DOHH2 (cell line): ENCODE data around the gene CD63.

Experiments
- H3F3A ChIP-seq: fragments of 200-600 bp; sonication (generic), shearing (Covaris generic); 2 replicates; pipeline ENCODE4 v1.6.0; 2016; ENCODE audit warnings: antibody characterized with exemption, mild to moderate bottlenecking; ENCODE audit not compliant: control insufficient read depth, insufficient read depth
- H3K27ac ChIP-seq: fragments of 200-600 bp; sonication (generic); 2 replicates; pipeline ENCODE4 v1.5.1; 2014; ENCODE audit warnings: low read depth, mild to moderate bottlenecking, low read length, moderate library complexity
- H3K27me3 ChIP-seq: fragments of 200-600 bp; sonication (generic); 2 replicates; pipeline ENCODE4 v1.6.1; 2014; ENCODE audit warnings: mild to moderate bottlenecking, low read length, mixed read lengths; ENCODE audit not compliant: control insufficient read depth
- H3K36me3 ChIP-seq: fragments of 200-600 bp; sonication (generic); 2 replicates; pipeline ENCODE4 v1.6.1; 2014; ENCODE audit warnings: mild to moderate bottlenecking, low read length, moderate library complexity, mixed read lengths; ENCODE audit not compliant: control insufficient read depth
- H3K4me1 ChIP-seq: fragments of 200-600 bp; sonication (generic); 2 replicates; pipeline ENCODE4 v1.6.1; 2014; ENCODE audit warnings: mild to moderate bottlenecking, low read length, mixed read lengths; ENCODE audit not compliant: control insufficient read depth
- H3K4me2 ChIP-seq: fragments of 200-600 bp; sonication (generic); 2 replicates; pipeline ENCODE4 v1.6.0; 2014; ENCODE audit warnings: mild to moderate bottlenecking, low read length, moderate library complexity
- H3K4me3 ChIP-seq: fragments of 200-600 bp; sonication (generic); 2 replicates; pipeline ENCODE4 v1.5.1; 2014; ENCODE audit warnings: mild to moderate bottlenecking, low read length, mixed read lengths
- H3K79me2 ChIP-seq: fragments of 200-600 bp; sonication (generic); 2 replicates; pipeline ENCODE4 v1.6.1; 2014; ENCODE audit warnings: mild to moderate bottlenecking, low read length, mixed read lengths; ENCODE audit not compliant: control insufficient read depth
- H3K9me2 ChIP-seq: fragments of 200-600 bp; sonication (generic); replicated peaks from 2 replicates; pipeline ENCODE4 v1.6.1; 2014; ENCODE audit warnings: mild to moderate bottlenecking, low read length, mixed read lengths; ENCODE audit not compliant: control insufficient read depth
- H3K9me3 ChIP-seq: fragments of 200-600 bp; sonication (generic); 2 replicates; pipeline ENCODE4 v1.6.1; 2014; ENCODE audit warnings: antibody characterized with exemption, low read length, mixed read lengths; ENCODE audit not compliant: control insufficient read depth, insufficient read depth
- H4K20me1 ChIP-seq: fragments of 200-600 bp; sonication (generic); 2 replicates; pipeline ENCODE4 v1.6.0; 2014; ENCODE audit warnings: low read depth, mild to moderate bottlenecking, antibody characterized with exemption, low read length, moderate library complexity; ENCODE audit not compliant: control insufficient read depth, insufficient read depth
- EZH2phosphoT487 ChIP-seq: fragments of 200-600 bp; sonication (generic); IDR thresholded peaks from 2 replicates; pipeline ENCODE4 v1.6.1; 2017; ENCODE audit warnings: borderline replicate concordance, mild to moderate bottlenecking, antibody characterized with exemption, low read length, moderate library complexity, mixed read lengths
- TF ChIP-seq, protein P1 (sequence below): fragments of 200-600 bp; sonication (generic); IDR thresholded peaks from one replicate; pipeline ENCODE4 v1.5.1; 2014; ENCODE audit warnings: antibody characterized with exemption, mild to moderate bottlenecking, low read depth, low read length; ENCODE audit not compliant: poor library complexity, severe bottlenecking

The CD63 gene

GRCh38 chr12:55679691-55680090, 49.1 kb downstream of the CD63 start:
- Histone ChIP-seq H3K27ac (no peak overlapping the region), H3K27me3 (peaks cover 8% of the 10 kb centered on the region), H4K20me1 (no peaks in the 10 kb centered on the region), H3K79me2 (no peaks in the 10 kb centered on the region), H3K9me2 (no peaks in the 10 kb centered on the region), H3F3A (0 out of 2 replicates have a peak, but pooled peaks cover 2% of the 10 kb centered on the region), H3K9me3 (no peaks in the 10 kb centered on the region), H3K4me2 (no peak overlapping the region), H3K4me3 (no peak overlapping the region), H3K4me1 (peaks cover 25% of the 10 kb centered on the region), H3K36me3 (no peaks in the 10 kb centered on the region)
- TF ChIP-seq EZH2phosphoT487: no peak
- TF ChIP-seq, protein P1, sequence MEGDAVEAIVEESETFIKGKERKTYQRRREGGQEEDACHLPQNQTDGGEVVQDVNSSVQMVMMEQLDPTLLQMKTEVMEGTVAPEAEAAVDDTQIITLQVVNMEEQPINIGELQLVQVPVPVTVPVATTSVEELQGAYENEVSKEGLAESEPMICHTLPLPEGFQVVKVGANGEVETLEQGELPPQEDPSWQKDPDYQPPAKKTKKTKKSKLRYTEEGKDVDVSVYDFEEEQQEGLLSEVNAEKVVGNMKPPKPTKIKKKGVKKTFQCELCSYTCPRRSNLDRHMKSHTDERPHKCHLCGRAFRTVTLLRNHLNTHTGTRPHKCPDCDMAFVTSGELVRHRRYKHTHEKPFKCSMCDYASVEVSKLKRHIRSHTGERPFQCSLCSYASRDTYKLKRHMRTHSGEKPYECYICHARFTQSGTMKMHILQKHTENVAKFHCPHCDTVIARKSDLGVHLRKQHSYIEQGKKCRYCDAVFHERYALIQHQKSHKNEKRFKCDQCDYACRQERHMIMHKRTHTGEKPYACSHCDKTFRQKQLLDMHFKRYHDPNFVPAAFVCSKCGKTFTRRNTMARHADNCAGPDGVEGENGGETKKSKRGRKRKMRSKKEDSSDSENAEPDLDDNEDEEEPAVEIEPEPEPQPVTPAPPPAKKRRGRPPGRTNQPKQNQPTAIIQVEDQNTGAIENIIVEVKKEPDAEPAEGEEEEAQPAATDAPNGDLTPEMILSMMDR: no peak

GRCh38 chr12:55676707-55677106, 52.1 kb downstream of the CD63 start:
- Histone ChIP-seq H3K27ac (no peak overlapping the region), H3K79me2 (no peaks in the 10 kb centered on the region), H3K4me3 (no peak overlapping the region), H3K9me2 (no peaks in the 10 kb centered on the region), H3K27me3 (peaks cover 5% of the 10 kb centered on the region), H3K4me2 (no peak overlapping the region), H4K20me1 (no peaks in the 10 kb centered on the region), H3K9me3 (no peaks in the 10 kb centered on the region), H3K36me3 (no peaks in the 10 kb centered on the region), H3F3A (0 out of 2 replicates have a peak, but pooled peaks cover 5% of the 10 kb centered on the region), H3K4me1 (peaks cover 31% of the 10 kb centered on the region)
- TF ChIP-seq, protein P1: no peak
- TF ChIP-seq EZH2phosphoT487: no peak

- no peaks in the 10 kb centered on the region for H3K36me3 ChIP-seq
- no peaks in the 10 kb centered on the region for H3K27me3 ChIP-seq
- H3K4me1 ChIP-seq: peaks cover 23% of the 10 kb centered on the region
- H3K4me3 ChIP-seq: no peak overlapping the region
- no peak overlapping the region for H3K4me2 ChIP-seq
- no peaks in the 10 kb centered on the region for H3K9me3 ChIP-seq
- no peaks in the 10 kb centered on the region for H3K9me2 ChIP-seq
- no peak overlapping the region for H3K27ac ChIP-seq
- H4K20me1 ChIP-seq: no peaks in the 10 kb centered on the region
- H3K79me2 ChIP-seq: no peaks in the 10 kb centered on the region
- TF ChIP-seq, protein P1: no peak
- no peak for TF ChIP-seq EZH2phosphoT487
- H3F3A ChIP-seq: 0 out of 2 replicates have a peak, but pooled peaks cover 5% of the 10 kb centered on the region
Measured at GRCh38 chr12:55675666-55676065, 53.1 kb downstream of the CD63 start.
